Activated CD4-positive, CD25-positive, alpha-beta regulatory T cell treated with anti-CD3 and anti-CD28 coated beads, Interleukin-2, amount 50 U/mL, for 72 hours (primary cell): Measurements from ENCODE around the gene TMEM11.
"Not testable (repeated sequence)": the region's sequence is repeated elsewhere in the genome, so short reads cannot be mapped to it uniquely, and the experiment has no call there.

ENCODE experiments used
- DNase-seq: peaks from one replicate; pipeline ENCODE4 v3.0.0; 2021

The TMEM11 gene

GRCh38 chr17:21210411-21211076, 3.4 kb downstream of the TMEM11 start:
- no peak for DNase-seq

- no peak for DNase-seq
Observed at GRCh38 chr17:21209511-21210175, 4.3 kb downstream of the TMEM11 start.

GRCh38 chr17:21208352-21208751, 5.6 kb downstream of the TMEM11 start:
- no peak for DNase-seq

DNA sequence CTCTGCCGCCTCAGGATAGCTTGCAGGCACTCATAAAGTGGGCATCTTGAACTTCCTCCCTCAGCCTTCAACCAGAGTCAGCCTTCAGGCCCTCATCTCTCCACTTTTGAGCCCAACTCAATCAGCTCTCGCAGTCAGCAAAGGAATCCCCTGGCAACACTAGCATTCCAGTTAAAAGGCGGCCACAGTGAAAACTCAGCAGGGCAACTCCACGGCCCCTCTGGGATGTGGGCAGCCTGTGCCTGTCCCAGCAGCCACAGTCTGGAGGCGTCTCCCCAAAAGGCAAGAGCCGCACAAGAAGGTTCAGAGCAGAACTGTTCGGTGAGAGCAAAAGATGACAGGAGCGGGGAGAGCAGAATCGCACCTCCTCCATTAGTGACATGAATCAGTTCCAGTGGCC, 9.0 kb downstream of the TMEM11 start:
- DNase-seq: no peak

- no peak for DNase-seq
Observed at GRCh38 chr17:21202512-21202911, 11.4 kb downstream of the TMEM11 start.

DNA sequence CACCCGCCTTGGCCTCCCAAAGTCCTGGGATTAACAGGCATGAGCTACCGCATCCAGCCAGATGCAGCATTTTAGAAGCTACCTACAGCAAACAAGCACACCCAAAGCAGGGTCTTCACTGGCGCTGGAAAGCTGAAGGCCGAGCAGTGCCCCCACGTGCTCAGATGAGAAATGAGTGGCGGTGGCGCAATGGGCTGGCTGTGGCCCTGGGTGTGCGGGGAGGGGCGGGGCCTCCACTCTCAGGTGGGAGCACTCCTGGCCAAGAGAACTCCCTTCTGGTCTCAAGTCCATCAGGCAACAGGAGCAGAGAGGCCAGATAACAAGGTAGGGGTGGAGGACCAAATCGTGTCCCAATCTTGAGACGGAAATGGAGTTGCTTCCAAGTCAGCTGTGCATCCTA, 12.1 kb downstream of the TMEM11 start:
- DNase-seq: no peak

DNA sequence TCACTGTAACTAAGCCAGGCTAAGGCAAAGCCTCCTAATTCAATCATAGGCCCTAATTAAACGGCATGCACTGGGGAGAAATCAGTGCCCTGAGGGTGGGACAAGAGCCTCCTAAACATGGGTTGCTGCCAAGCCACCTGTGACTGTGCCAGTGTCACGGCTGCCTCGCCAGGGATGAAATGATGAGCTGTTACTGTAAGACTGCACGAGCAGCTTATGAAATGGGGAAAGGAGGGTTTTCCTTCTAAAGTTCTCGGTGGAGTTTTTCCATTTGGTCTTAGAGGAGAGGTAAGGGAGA, 12.7 kb downstream of the TMEM11 start:
- DNase-seq: no peak

- no peak for DNase-seq
Observed at GRCh38 chr17:21200590-21201297, 13.2 kb downstream of the TMEM11 start.

- no peak for DNase-seq
Observed at GRCh38 chr17:21199856-21200255, 14.1 kb downstream of the TMEM11 start.

DNA sequence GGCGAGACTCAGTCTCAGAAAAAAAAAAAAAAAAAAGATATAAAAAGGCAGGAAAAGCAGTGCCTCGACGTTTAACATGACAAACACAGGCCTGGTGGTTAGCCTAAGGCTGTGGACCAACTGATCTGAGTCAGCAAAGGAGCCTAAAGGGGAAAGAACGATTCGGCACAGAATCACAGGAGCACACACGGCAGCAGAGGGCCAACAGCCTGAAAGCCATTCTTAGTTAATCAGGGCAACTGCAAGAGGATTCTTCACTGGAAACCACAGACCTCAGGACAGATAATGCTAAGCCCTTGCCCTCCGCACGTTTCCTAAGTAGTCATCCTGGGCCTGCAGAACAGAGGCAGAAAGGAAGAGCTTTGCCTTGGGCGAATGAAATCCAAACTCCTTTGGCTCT, 14.7 kb downstream of the TMEM11 start:
- no peak for DNase-seq

GRCh38 chr17:21198411-21198810, 15.6 kb downstream of the TMEM11 start:
- DNase-seq: no peak

DNA sequence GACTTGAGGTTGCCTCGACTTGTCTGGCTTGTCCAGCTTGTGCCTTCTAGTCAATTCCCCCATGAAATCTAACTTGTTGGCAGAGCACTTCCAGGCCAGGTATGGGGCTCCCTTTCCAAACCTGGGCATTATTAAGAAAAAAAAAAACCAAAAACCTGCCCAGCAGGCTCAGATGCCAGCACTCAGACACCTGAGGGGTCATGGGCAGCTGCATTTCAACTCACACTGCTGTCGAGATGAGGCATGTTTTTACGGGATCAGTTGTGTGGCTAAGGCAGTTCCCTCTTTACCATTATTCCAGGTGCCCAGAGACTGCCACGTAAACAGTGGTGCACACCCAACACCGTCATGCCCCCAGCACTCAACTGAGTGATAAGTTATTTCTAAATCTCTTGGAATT, 17.8 kb downstream of the TMEM11 start:
- no peak for DNase-seq

- DNase-seq: no peak
Observed at GRCh38 chr17:21194703-21195102, 19.3 kb downstream of the TMEM11 start.

- no peak for DNase-seq
Observed at GRCh38 chr17:21194226-21194625, 19.7 kb downstream of the TMEM11 start.

GRCh38 chr17:21193031-21193430, 20.9 kb downstream of the TMEM11 start:
- DNase-seq: no peak

DNA sequence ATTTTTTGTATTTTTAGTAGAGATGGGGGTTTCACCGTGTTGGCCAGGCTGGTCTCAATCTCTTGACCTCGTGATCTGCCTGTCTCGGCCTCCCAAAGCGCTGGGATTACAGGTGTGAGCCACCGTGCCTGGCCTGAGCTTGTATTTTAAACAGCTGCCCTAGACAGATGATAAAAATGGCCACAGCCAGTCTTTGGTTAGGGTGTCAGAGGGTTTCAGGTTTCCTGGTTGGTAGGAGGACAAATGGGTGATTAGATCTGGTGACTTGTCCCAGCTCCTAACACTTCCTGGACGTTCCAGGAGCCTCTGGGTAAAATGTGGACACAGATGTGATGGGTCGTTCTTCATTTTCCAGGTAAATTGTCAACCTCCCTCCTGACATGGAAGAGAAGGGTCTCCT, 21.5 kb downstream of the TMEM11 start:
- DNase-seq: not testable (repeated sequence)

GRCh38 chr17:21191698-21192097, 22.3 kb downstream of the TMEM11 start:
- no peak for DNase-seq

DNA sequence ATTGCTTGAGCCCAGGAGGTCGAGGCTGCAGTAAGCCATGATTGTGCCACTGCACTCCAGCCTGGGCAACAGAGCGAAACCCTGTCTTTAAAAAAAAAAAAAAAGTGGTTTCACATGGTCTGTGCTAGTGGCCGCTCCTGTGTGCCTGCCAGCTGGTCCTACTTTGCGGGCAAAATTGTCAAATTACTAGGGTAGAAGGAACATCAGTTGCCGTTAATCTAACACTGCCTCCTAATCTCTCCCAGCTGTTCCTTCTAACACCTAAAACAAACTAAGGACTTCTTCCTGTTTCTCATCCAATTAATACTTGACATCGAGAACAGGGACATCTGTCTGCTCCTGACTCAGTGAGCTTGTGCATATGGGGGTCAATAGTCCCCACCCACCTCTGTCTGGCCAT, 23.9 kb downstream of the TMEM11 start:
- no peak for DNase-seq

DNA sequence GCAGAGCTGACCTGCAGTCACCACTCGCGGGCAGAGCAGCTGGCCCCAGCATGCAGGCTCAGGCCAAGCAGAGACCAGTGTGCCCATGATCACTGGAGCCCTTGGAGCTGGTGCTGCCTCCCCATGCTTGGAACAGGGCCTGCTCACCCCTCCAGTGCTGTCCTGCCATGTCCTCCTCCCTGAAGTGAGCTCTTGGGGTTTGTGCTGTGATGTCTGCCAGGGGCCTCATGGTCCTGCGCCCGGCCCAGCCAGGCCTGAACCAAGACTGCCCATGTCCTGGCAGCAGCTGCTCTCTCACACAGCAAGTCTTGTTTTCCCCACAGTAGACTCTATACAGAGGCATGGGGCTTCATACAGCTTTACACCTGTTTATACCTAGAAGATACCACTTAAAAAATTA, 24.6 kb downstream of the TMEM11 start:
- no peak for DNase-seq

DNA sequence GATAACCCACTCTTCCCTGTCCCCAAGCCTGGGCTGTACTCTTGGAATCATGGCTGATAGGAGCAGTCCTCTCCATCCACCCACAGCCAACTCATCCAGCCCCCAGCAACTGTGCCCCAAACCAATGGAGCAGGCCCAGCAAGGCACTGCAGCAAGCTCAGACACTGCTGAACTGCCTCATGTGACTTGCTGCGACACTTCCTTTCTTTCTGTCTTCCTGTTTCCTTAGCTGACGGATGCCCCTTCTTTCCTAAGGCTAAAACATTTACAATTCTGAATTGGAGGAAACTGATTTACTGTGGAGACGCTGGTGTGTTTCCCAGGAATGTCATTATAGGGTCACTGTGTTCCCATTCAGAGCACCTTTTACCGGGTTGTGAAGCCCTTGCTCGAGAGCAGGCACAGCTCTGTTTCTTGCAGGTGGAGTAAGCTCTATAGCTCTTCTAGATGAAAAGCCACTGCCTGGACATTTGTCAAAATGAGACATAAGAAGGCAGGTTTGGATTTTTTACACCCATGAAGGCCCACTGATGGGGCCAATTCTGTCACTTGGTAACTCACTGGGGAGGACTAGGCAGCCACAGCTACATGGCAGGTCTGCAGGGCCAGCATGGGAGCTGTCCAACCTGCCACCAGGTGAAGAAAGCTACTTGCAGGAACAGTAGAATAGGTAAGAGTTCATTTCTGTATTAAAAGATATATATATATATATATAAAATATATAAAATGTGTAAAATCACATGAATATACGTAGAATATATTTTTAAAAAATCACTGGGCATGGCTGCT, 27.4 kb downstream of the TMEM11 start:
- no peak for DNase-seq

- DNase-seq: no peak
Observed at GRCh38 chr17:21185061-21185460, 28.9 kb downstream of the TMEM11 start.

- no peak for DNase-seq
Observed at GRCh38 chr17:21184570-21184969, 29.4 kb downstream of the TMEM11 start.

GRCh38 chr17:21183468-21183867, 30.5 kb downstream of the TMEM11 start:
- no peak for DNase-seq
